ENCODE data around the gene SUN1. TPM values are rescaled to one million over a fixed set of nuclear protein-coding genes. Genes with fewer than 3 reads are reported as not detected.
"Not testable (repeated sequence)": the region's sequence is repeated elsewhere in the genome, so short reads cannot be mapped to it uniquely, and the experiment has no call there.

Gene SUN1
- total RNA-seq, 1 donor from 2014 or later = 111 TPM

DNA sequence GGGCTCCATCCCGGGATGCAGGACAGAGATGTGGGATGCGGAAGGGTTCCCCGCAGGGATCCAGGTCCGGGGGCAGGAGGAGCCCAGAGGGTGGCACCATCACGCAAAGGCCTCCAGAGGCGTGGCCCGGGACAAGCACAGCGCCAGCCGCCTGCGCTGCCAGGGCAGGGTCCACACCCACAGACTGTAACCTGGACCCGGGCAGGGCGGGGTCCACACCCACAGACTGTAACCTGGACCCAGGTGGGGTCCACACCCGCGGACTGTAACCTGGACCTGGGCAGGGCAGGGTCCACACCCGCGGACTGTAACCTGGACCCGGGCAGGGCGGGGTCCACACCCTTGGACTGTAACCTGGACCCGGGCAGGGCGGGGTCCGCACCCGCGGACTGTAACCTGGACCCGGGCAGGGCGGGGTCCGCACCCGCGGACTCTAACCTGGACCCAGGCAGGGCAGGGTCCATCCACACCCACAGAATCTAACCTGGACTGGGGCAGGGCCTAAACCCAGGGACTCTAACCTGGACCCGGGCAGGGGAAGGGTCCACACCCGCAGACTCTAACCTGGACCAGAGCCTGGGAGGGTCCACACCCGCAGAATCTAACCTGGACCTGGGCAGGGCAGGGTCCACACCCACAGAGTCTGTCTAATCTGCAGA is 37.5 kb upstream of the SUN1 start:
- no peaks in the 10 kb centered on the region for H3K27me3 ChIP-seq (ENCODE audit: low read depth)
- no peak overlapping the region for H3K4me3 ChIP-seq
- intact Hi-C loops (cut with DNase I) = no loop called here
- DNase-seq = peak; percentile 35
- H3K9me3 ChIP-seq = no peaks in the 10 kb centered on the region
- no peaks in the 10 kb centered on the region for H3K4me1 ChIP-seq
- H3K27ac ChIP-seq = no peak overlapping the region
- peak in 1 of 2 donors; percentile 24 for ATAC-seq
- TF ChIP-seq, protein P1, sequence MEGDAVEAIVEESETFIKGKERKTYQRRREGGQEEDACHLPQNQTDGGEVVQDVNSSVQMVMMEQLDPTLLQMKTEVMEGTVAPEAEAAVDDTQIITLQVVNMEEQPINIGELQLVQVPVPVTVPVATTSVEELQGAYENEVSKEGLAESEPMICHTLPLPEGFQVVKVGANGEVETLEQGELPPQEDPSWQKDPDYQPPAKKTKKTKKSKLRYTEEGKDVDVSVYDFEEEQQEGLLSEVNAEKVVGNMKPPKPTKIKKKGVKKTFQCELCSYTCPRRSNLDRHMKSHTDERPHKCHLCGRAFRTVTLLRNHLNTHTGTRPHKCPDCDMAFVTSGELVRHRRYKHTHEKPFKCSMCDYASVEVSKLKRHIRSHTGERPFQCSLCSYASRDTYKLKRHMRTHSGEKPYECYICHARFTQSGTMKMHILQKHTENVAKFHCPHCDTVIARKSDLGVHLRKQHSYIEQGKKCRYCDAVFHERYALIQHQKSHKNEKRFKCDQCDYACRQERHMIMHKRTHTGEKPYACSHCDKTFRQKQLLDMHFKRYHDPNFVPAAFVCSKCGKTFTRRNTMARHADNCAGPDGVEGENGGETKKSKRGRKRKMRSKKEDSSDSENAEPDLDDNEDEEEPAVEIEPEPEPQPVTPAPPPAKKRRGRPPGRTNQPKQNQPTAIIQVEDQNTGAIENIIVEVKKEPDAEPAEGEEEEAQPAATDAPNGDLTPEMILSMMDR (IDR thresholded peaks at IDR 0.05) = no peak
- H3K36me3 ChIP-seq = no peaks in the 10 kb centered on the region

DNA sequence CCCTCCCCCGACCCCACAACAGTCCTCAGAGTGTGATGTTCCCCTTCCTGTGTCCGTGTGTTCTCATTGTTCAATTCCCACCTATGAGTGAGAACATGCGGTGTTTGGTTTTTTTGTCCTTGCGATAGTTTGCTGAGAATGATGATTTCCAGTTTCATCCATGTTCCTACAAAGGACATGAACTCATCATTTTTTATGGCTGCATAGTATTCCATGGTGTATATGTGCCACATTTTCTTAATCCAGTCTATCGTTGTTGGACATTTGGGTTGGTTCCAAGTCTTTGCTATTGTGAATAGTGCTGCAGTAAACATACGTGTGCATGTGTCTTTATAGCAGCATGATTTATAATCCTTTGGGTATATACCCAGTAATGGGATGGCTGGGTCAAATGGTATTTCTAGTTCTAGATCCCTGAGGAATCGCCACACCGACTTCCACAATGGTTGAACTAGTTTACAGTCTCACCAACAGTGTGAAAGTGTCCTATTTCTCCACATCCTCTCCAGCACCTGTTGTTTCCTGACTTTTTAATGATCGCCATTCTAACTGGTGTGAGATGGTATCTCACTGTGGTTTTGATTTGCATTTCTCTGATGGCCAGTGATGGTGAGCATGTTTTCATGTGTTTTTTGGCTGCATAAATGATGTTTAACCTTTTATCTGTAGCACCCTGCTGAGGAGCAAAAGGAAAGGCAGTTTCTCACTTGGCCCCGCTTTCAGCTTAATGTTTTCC is 35.7 kb upstream of the SUN1 start:
- H3K27me3 ChIP-seq (ENCODE audit: low read depth); intact Hi-C loops (cut with DNase I); H3K27ac ChIP-seq; H3K36me3 ChIP-seq; H3K4me3 ChIP-seq; ATAC-seq; H3K4me1 ChIP-seq; H3K9me3 ChIP-seq; DNase-seq: not testable (repeated sequence)

DNA sequence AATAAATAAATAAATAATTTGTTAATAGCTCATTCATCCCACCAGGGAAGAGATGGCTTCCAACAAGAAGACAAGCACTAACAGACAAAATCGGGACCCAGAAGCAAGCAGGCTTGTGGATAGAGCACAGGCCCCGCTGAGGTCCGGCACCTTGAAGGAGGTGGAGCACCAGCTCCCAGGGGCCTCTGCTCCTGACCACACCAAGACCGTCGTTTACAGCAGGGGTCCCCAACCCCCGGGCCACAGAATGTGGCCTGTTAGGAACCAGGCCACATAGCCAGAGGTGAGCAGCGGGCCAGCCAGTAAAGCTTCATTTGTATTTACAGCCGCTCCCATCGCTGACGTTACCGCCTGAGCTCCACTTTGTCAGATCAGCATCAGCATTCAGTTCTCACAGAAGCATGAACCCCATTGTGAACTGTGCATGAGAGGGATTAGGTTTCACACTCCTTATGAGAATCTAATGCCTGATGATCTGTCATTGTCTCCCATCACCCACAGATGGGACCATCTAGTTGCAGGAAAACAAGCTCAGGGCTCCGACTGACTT is 33.3 kb upstream of the SUN1 start:
- DNase-seq (peak; percentile 23), ATAC-seq (no peak)
- Histone ChIP-seq H3K9me3 (no peaks in the 10 kb centered on the region), H3K36me3 (no peaks in the 10 kb centered on the region), H3K27me3 (ENCODE audit: low read depth) (no peaks in the 10 kb centered on the region), H3K4me1 (peaks cover 23% of the 10 kb centered on the region), H3K27ac (no peak overlapping the region), H3K4me3 (no peak overlapping the region)
- TF ChIP-seq, protein P1 (IDR thresholded peaks at IDR 0.05) = no peak
- intact Hi-C loops (cut with DNase I) = no loop called here

DNA sequence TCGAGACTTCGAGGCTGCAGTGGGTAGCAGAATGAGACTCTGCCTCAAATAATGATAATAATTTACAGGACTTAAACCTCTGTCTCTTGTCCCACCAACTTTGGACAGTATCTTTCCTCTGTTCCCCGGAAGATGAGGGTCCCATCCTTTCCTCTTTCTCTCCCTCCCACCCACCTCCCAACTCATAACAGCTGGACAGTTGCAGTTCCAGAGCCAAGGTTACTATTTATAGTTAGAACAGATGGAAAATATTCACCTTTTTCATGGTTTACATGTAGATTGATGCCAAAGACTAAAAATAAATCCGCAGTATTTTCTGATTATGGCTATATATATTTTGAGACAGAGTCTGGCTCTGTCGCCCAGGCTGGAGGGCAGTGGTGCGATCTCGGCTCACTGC is 31.6 kb upstream of the SUN1 start:
- ATAC-seq (no peak), DNase-seq (no peak)
- no peak overlapping the region for H3K27ac ChIP-seq
- H3K27me3 ChIP-seq (ENCODE audit: low read depth) = no peaks in the 10 kb centered on the region
- TF ChIP-seq, protein P1 (IDR thresholded peaks at IDR 0.05) = no peak
- H3K4me1 ChIP-seq = peaks cover 23% of the 10 kb centered on the region
- no peak overlapping the region for H3K4me3 ChIP-seq
- intact Hi-C loops (cut with DNase I) = no loop called here
- no peaks in the 10 kb centered on the region for H3K9me3 ChIP-seq
- no peaks in the 10 kb centered on the region for H3K36me3 ChIP-seq

DNA sequence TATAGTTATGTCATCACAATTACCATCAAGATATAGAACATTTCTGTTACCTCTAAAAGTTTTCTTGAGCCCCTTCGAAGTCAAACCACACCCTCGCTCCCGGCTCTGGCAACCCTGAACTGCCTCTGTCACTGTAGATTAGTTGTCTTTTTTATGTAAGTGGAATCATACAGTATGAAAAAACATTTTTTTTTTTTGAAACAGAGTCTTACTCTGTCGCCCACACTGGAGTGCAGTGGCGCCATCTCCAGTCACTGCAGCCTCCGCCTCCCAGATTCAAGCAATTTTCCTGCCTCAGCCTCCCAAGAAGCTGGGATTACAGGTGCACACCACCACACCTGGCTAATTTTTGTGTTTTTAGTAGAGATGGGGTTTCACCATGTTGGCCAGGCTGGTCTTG is 30.9 kb upstream of the SUN1 start:
- ATAC-seq, H3K4me3 ChIP-seq: not testable (repeated sequence)

DNA sequence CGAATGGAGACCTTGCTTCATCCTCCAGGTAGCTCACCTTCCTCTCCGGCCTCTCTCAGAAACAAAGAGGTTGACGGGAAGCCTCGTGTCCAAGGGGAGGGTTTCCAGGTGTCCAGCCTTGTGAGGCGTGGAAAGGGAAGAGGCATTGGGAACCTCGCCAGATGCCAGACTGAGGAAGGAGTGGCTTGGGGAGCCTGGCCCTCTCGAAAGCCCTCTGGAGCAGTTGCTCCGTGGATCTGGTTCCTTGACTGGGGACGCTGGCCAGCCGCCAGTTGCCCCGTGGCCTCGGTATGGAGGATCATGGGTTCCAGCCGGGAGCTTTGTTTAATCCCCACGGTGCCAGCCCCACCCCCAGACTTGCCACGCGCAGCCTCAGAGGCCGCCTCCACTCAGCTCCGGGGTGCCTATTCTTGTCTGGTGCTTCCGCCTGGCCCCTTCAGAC is 30.3 kb upstream of the SUN1 start:
- ATAC-seq = peak; percentile 92 to 95
- Histone ChIP-seq H3K36me3 (no peaks in the 10 kb centered on the region), H3K4me1 (peaks cover 23% of the 10 kb centered on the region), H3K27me3 (ENCODE audit: low read depth) (no peaks in the 10 kb centered on the region), H3K27ac (peak overlapping the region; percentile 58), H3K9me3 (no peaks in the 10 kb centered on the region), H3K4me3 (peak overlapping the region; percentile 28)
- DNase-seq = peak; percentile 86
- TF ChIP-seq, protein P1 (IDR thresholded peaks at IDR 0.05) = no peak
- intact Hi-C loops (cut with DNase I) = no loop called here

More for the DNA sequence above, 30.9 kb upstream of the SUN1 start:
- Histone ChIP-seq H3K4me1 (peaks cover 23% of the 10 kb centered on the region), H3K27ac (peak overlapping the region; percentile 58)
- H3K9me3 ChIP-seq; DNase-seq; H3K36me3 ChIP-seq; H3K27me3 ChIP-seq (ENCODE audit: low read depth); intact Hi-C loops (cut with DNase I): not testable (repeated sequence)
